ENCODE results near the gene ITSN1.

DNA sequence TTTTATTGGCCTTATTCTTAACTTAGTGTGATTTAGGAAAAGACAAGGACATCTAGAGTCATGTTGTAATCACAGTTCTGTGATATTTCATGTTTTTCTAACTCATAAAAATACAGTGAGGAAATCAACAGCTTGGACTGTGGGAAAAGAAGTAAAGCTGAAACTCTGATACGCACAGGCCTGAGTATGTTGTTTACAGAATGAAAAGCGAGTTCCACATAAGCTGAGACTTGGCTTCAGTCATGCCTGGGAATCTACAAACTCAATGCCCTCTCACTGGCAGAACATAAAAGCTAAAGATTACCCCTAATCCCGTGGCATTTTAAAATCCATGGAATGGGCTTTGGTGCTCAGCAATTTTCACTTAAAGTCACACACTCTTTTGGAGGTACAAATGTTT lies 296.9 kb downstream of the ITSN1 start:
- TF ChIP-seq, protein P1, sequence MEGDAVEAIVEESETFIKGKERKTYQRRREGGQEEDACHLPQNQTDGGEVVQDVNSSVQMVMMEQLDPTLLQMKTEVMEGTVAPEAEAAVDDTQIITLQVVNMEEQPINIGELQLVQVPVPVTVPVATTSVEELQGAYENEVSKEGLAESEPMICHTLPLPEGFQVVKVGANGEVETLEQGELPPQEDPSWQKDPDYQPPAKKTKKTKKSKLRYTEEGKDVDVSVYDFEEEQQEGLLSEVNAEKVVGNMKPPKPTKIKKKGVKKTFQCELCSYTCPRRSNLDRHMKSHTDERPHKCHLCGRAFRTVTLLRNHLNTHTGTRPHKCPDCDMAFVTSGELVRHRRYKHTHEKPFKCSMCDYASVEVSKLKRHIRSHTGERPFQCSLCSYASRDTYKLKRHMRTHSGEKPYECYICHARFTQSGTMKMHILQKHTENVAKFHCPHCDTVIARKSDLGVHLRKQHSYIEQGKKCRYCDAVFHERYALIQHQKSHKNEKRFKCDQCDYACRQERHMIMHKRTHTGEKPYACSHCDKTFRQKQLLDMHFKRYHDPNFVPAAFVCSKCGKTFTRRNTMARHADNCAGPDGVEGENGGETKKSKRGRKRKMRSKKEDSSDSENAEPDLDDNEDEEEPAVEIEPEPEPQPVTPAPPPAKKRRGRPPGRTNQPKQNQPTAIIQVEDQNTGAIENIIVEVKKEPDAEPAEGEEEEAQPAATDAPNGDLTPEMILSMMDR (IDR thresholded peaks at IDR 0.05): no peak
- no peak for TF ChIP-seq POLR2A (IDR thresholded peaks at IDR 0.05)
